ACC112 (cell line): ENCODE measurements around the gene KIAA1549.

Experiments used
- H2AFZ ChIP-seq: fragments of 200-600 bp; sonication (generic); one replicate; pipeline ENCODE4 v1.6.0; 2017; ENCODE audit warnings: antibody characterized with exemption, low read length; ENCODE audit not compliant: unreplicated experiment
- H3K27ac ChIP-seq: fragments of 200-600 bp; sonication (generic); 2 replicates; pipeline ENCODE4 v1.5.1; 2014; ENCODE audit warnings: low read depth, mild to moderate bottlenecking, antibody characterized with exemption, low read length, moderate library complexity
- H3K27me3 ChIP-seq: fragments of 200-600 bp; sonication (generic); 2 replicates; pipeline ENCODE4 v1.6.1; 2014; ENCODE audit warnings: mild to moderate bottlenecking, antibody characterized with exemption, low read length, moderate library complexity, mixed read lengths; ENCODE audit not compliant: insufficient read depth
- H3K36me3 ChIP-seq: fragments of 200-600 bp; sonication (generic); 2 replicates; pipeline ENCODE4 v1.6.1; 2016; ENCODE audit warnings: mild to moderate bottlenecking, antibody characterized with exemption, low read length, moderate library complexity, mixed read lengths; ENCODE audit not compliant: insufficient read depth
- H3K4me1 ChIP-seq: fragments of 200-600 bp; sonication (generic); one replicate; pipeline ENCODE4 v1.6.1; 2016; ENCODE audit warnings: low read length, mixed read lengths; ENCODE audit not compliant: insufficient read depth, unreplicated experiment, control insufficient read depth
- H3K4me3 ChIP-seq: fragments of 200-600 bp; sonication (generic); 2 replicates; pipeline ENCODE4 v1.5.1; 2014; ENCODE audit warnings: mild to moderate bottlenecking, low read depth, low read length
- H3K79me2 ChIP-seq: fragments of 200-600 bp; sonication (generic); one replicate; pipeline ENCODE4 v1.6.0; 2016; ENCODE audit warnings: low read length; ENCODE audit not compliant: control insufficient read depth, unreplicated experiment, insufficient read depth

KIAA1549 gene

DNA sequence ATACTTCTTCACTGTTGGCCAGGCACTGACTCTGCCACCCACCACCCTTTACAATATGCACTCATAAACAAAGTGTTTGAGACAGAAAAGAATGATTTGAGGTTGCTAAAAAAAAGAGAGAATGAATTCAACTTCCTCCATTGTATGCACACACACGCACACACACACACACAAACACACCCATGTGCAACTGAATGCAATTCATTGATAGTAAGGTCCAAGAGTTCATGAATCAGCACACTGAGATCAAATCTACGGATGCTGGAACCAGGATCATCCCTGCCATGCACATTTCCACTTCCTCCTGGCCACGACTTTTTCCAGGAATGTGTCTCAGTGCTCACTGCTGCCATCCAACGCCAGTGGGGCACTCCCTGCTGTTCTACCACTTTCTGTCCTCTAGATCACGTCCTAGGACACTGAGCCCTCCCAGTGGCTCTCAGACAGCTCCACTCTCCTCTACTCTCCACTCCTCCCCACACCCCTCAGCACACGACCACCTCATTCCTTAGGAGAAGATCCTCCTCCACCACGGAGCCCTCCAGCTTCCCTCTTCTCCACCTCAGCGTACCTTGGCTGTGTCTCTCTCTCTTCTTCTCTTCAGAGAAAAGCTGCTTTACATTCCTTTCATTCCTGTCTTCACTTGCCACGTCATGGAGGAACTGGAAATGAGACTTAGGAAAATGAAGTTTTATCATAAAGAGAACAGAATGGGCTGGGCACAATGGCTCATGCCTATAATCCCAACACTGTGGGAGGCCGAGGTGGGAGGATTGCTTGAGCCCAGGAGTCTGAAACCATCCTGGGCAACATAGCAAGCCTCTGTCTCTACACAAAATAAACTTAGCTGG lies 195.4 kb downstream of the KIAA1549 start:
- no peak overlapping the region for H3K27ac ChIP-seq

DNA sequence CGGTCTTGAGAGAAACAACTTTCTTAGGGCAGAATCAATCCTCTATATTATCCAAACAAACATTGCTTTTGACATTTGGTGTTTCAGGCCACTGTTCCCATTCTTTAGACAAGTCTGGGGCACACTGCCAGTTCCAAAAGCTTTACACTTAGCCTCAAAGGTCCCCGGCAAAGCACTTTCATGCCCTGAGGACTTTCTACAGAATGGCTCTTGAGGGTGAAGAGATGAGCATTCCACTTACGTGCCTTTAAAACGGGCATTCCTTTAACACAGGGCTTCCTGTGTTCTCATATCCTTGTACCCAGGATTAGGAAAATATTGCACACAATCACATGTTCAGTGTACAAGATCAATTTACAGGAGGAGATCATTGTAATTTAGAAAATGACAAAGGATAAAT lies 196.5 kb downstream of the KIAA1549 start:
- no peak overlapping the region for H2AFZ ChIP-seq
- no peak overlapping the region for H3K4me3 ChIP-seq
- no peaks in the 10 kb centered on the region for H3K79me2 ChIP-seq
- H3K4me1 ChIP-seq, result peaks cover 3% of the 10 kb centered on the region
- H3K27ac ChIP-seq, result no peak overlapping the region
- H3K27me3 ChIP-seq, result peaks cover 19% of the 10 kb centered on the region
- H3K36me3 ChIP-seq, result no peaks in the 10 kb centered on the region

More for the DNA sequence above, 195.4 kb downstream of the KIAA1549 start:
- Histone ChIP-seq H2AFZ (no peak overlapping the region), H3K79me2 (no peaks in the 10 kb centered on the region), H3K4me3 (peak overlapping the region; percentile 8; the same call in 1 of the 2 replicates), H3K27me3 (peaks cover 24% of the 10 kb centered on the region), H3K4me1 (peaks cover 3% of the 10 kb centered on the region), H3K36me3 (no peaks in the 10 kb centered on the region)
